Colonic mucosa (tissue), 4 donors: ENCODE data around the gene NKX6-1. TPM values are rescaled to one million over a fixed set of nuclear protein-coding genes. Genes with fewer than 3 reads are reported as not detected.

Experiments
- DNase-seq: peaks from one replicate; pipeline ENCODE4 v3.0.0-alpha.2; 2020
- H3K27ac ChIP-seq: fragments of 200-600 bp; one replicate; pipeline ENCODE4 v1.8.0; 2021
- H3K27me3 ChIP-seq: fragments of 200-600 bp; one replicate; pipeline ENCODE4 v1.8.0; 2021
- H3K36me3 ChIP-seq: fragments of 200-600 bp; one replicate; pipeline ENCODE4 v1.8.0; 2021
- H3K4me1 ChIP-seq: fragments of 200-600 bp; one replicate; pipeline ENCODE4 v1.8.0; 2021; ENCODE audit warnings: mild to moderate bottlenecking
- H3K4me3 ChIP-seq: fragments of 200-600 bp; one replicate; pipeline ENCODE4 v1.8.0; 2021
- H3K9ac ChIP-seq, 2 donors: one replicate each; pipeline ENCODE4 v1.7.0; 2013; ENCODE audit warnings: control low read depth in 2 of 2, low read depth in 2 of 2, low read length in 2 of 2
- H3K9me3 ChIP-seq: fragments of 200-600 bp; one replicate; pipeline ENCODE4 v1.8.0; 2021
- intact Hi-C: fragments of 100-400 bp; cut with DNase I; formaldehyde crosslinking; loops from one replicate; pipeline ENCODE4 v1.14.1; 2022
- total RNA-seq, 2 donors: library from RNA; stranded (reverse); fragmentation: NEBNext Ultra II Directional in 1 of 2; extraction: Animal tissue kit (Norgen Biotek cat#: 25700) in 1 of 2; gene quantifications; one replicate each; pipeline ENCODE4 v1.2.1, GENCODE V29; 2021
- TF ChIP-seq, protein P1 (sequence below): fragments of 200-600 bp; IDR thresholded peaks from one replicate; pipeline ENCODE4 v1.8.0; 2022; ENCODE audit warnings: antibody characterized with exemption, mild to moderate bottlenecking
- donor health status: healthy.
- donor health status: DM: no; HTN: no; CAD: no.
- donor health status: DM: no; HTN: no; CAD: no.

Gene NKX6-1
- total RNA-seq, 2 donors from 2014 or later: not detected

DNA sequence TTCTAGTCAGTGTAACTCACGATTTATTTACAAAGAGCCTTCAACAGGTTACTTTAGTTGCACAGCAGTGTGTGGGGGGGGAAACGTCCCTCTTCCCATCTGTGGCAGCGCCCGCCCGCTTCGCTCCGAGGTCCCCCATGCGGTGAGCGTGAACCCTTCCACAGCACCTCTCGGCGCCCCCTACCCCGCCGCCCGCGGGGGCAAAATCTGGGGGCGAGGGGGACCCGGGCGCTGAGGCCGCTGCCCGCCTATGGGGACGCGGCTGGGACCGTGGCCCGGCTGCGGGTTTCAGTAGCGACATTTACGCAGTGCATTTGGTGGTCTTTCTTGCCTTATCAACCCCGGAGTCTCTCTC, 6.4 kb downstream of the NKX6-1 start:
- TF ChIP-seq, protein P1, sequence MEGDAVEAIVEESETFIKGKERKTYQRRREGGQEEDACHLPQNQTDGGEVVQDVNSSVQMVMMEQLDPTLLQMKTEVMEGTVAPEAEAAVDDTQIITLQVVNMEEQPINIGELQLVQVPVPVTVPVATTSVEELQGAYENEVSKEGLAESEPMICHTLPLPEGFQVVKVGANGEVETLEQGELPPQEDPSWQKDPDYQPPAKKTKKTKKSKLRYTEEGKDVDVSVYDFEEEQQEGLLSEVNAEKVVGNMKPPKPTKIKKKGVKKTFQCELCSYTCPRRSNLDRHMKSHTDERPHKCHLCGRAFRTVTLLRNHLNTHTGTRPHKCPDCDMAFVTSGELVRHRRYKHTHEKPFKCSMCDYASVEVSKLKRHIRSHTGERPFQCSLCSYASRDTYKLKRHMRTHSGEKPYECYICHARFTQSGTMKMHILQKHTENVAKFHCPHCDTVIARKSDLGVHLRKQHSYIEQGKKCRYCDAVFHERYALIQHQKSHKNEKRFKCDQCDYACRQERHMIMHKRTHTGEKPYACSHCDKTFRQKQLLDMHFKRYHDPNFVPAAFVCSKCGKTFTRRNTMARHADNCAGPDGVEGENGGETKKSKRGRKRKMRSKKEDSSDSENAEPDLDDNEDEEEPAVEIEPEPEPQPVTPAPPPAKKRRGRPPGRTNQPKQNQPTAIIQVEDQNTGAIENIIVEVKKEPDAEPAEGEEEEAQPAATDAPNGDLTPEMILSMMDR: no peak
- Histone ChIP-seq H3K36me3 (no peaks in the 10 kb centered on the region), H3K4me1 (peaks cover under 1% of the 10 kb centered on the region), H3K27me3 (peaks cover 87% of the 10 kb centered on the region), H3K4me3 (no peak overlapping the region), H3K9me3 (no peaks in the 10 kb centered on the region), H3K9ac (no peak overlapping the region), H3K27ac (no peak overlapping the region)
- intact Hi-C loops: no loop called here
- no peak for DNase-seq

DNA sequence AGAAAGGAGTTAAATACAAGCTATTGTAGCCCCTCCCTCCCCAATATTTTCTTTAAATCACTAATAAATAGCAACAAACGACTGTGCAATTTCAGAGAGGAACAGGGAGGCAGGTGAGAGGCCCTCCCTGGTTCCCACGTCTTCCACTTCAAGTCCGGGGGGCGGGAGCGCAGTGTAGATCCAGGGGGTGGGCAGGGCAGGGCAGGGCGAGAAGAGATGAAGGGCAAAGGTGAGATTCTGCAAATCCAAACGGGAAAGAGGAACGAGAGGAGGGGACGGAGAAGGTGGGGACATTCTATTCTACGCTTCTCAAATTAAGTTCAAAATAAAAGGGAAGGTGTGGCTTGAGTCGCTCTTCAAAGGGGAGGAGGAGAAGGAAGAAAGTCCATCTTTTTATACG, 6.8 kb downstream of the NKX6-1 start:
- intact Hi-C loops: no loop called here
- no peak overlapping the region for H3K27ac ChIP-seq
- H3K36me3 ChIP-seq: no peaks in the 10 kb centered on the region
- H3K9me3 ChIP-seq: no peaks in the 10 kb centered on the region
- no peak for DNase-seq
- H3K4me1 ChIP-seq: no peaks in the 10 kb centered on the region
- H3K4me3 ChIP-seq: no peak overlapping the region
- H3K27me3 ChIP-seq: peaks cover 86% of the 10 kb centered on the region
- H3K9ac ChIP-seq: no peak overlapping the region
- TF ChIP-seq, protein P1: no peak

DNA sequence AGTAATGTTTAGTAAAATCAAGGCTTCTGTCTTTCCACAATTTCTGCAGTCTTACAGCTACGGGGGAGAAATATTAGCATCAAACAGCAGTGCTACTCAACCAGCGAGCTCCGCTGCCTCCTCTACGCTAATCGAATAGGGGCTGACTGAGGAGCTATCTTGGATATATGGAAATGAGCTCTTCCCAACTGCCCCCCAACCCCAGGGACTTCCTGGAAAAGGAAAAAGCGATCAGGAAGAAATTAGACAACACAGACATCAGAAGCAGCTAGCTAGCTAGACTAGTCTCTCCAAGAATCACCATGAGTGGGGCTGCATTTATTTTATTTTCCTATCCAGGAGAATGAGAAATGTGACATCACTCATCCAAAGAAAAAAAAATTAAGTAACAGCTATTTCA, 7.6 kb downstream of the NKX6-1 start:
- Histone ChIP-seq H3K27me3 (peaks cover 79% of the 10 kb centered on the region), H3K36me3 (no peaks in the 10 kb centered on the region), H3K4me1 (no peaks in the 10 kb centered on the region), H3K9ac (no peak overlapping the region), H3K9me3 (no peaks in the 10 kb centered on the region), H3K4me3 (no peak overlapping the region), H3K27ac (no peak overlapping the region)
- TF ChIP-seq, protein P1: no peak
- DNase-seq: no peak
- intact Hi-C loops: no loop called here

DNA sequence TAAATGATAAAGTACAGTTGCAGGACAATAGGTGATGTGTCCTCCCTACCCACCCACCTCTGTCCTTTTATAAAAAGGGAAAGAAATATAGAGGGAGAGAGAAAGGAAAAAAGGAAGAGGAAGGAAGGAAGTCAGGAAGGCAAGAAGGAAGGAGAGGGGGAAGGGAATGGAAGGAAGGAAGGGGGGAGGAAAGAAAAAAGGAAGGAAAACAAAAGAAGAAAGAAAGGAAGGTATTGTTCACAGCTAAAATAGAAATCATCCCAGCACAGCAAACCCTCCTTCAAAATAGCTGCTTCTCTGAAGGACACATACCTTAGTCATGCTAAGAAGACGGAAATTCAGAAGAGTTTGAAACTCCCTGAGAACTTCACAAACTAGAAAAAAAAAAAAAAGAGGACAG, 8.4 kb downstream of the NKX6-1 start:
- Histone ChIP-seq H3K27ac (no peak overlapping the region), H3K36me3 (no peaks in the 10 kb centered on the region), H3K9ac (no peak overlapping the region), H3K27me3 (peaks cover 73% of the 10 kb centered on the region), H3K4me1 (no peaks in the 10 kb centered on the region), H3K4me3 (no peak overlapping the region), H3K9me3 (no peaks in the 10 kb centered on the region)
- no peak for DNase-seq
- TF ChIP-seq, protein P1: no peak
- intact Hi-C loops: no loop called here

DNA sequence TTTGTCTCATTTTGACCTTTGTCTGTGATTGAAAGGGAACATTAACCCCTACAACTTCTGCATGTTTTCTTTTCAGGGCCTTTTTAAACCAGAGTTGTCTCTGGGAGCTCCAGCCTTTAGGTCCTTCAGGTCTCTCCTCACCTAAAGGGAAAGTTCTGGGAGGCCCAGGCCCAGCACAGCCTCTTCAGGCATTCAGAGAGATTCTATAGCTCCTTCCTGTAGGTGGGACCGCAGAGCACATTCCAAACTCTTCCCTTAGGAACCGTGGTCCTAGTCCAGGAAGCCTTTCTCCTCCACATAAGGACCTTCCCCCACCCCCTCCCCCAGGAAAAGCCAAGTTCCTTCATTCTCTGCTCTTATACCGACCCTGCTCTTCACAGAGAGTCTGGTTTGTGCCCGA, 14.9 kb downstream of the NKX6-1 start:
- H3K4me1 ChIP-seq: peaks cover 5% of the 10 kb centered on the region
- H3K27ac ChIP-seq: no peak overlapping the region
- H3K27me3 ChIP-seq: peaks cover 57% of the 10 kb centered on the region
- no peak overlapping the region for H3K4me3 ChIP-seq
- intact Hi-C loops: no loop called here
- TF ChIP-seq, protein P1: no peak
- no peak overlapping the region for H3K9ac ChIP-seq
- no peaks in the 10 kb centered on the region for H3K9me3 ChIP-seq
- no peaks in the 10 kb centered on the region for H3K36me3 ChIP-seq
- DNase-seq: no peak

DNA sequence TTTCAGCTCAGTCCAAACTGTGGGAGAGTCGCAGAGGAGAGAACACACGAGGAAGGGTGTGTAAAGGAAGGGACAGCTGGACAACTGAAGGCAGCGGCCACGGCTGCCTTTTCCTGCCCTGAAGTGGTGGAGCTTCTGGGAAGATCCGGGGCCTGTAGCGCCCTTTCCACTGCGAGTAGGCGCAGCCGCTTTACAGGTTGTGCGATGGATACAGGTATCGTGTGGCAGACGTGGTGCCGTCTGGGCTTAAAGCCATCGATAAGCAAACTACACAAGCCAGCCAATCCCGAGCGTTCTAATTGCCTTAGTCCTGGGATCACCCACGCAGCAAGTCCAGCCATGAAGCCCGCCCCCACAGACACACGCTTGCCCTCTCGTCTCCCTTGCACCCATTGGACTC, 15.4 kb downstream of the NKX6-1 start:
- peaks cover 5% of the 10 kb centered on the region for H3K4me1 ChIP-seq
- intact Hi-C loops: no loop called here
- H3K9me3 ChIP-seq: no peaks in the 10 kb centered on the region
- TF ChIP-seq, protein P1: no peak
- no peak overlapping the region for H3K9ac ChIP-seq
- no peaks in the 10 kb centered on the region for H3K36me3 ChIP-seq
- H3K27ac ChIP-seq: no peak overlapping the region
- peaks cover 57% of the 10 kb centered on the region for H3K27me3 ChIP-seq
- no peak for DNase-seq
- no peak overlapping the region for H3K4me3 ChIP-seq
